Renal pelvis (tissue), 12 donors: ENCODE results near the gene PLAC1. TPM values are rescaled to one million over a fixed set of nuclear protein-coding genes. Genes with fewer than 3 reads are reported as not detected.

ENCODE experiments used
- DNase-seq: peaks from one replicate; pipeline ENCODE4 v3.0.0-alpha.2; 2013
- long read RNA-seq, 16 experiments: transcript quantifications; one replicate each; lab custom pipeline, GENCODE V29; 2026
- polyA plus RNA-seq, 3 donors: library from polyadenylated mRNA; unstranded; fragments of 120-200 nt; gene quantifications; one replicate each; pipeline ENCODE4 v1.2.1, GENCODE V29; 2013; ENCODE audit not compliant: insufficient read length in 3 of 3

The PLAC1 gene
- polyA plus RNA-seq, result 1 to 10 TPM; 4.6 to 7.0 (median 6.6) TPM
- long read RNA-seq, donor 1, partial matches to known transcripts, result 0 of 7 reads
- long read RNA-seq, donor 1, other reads (novel, unspliced or antisense), result 7 of 7 reads
- long read RNA-seq, donor 2, result 0 reads
- long read RNA-seq, donor 3, result 0 reads
- long read RNA-seq, donor 4, result 0 reads
- long read RNA-seq, donor 5, result 0 reads
- long read RNA-seq, donor 6, partial matches to known transcripts, result 0 of 1 reads
- long read RNA-seq, donor 6, other reads (novel, unspliced or antisense), result 0 of 1 reads
- long read RNA-seq, donor 7, result 0 reads
- long read RNA-seq, donor 8, result 0 reads
- long read RNA-seq, donor 9, partial matches to known transcripts, result 0 of 6 reads
- long read RNA-seq, donor 9, other reads (novel, unspliced or antisense), result 6 of 6 reads
- long read RNA-seq, donor 10, result 0 reads
- long read RNA-seq, donor 11, result 0 reads
- long read RNA-seq, donor 12, result 0 reads
- long read RNA-seq, donor 13, result 0 reads
- long read RNA-seq, donor 14, result 0 reads
- long read RNA-seq, donor 15, partial matches to known transcripts, result 0 of 7 reads
- long read RNA-seq, donor 15, other reads (novel, unspliced or antisense), result 7 of 7 reads
- long read RNA-seq, donor 16, partial matches to known transcripts, result 0 of 5 reads
- long read RNA-seq, donor 16, other reads (novel, unspliced or antisense), result 5 of 5 reads

- DNase-seq, result no peak
Measured at GRCh38 chrX:134658002-134658759, at the start of gene PLAC1. TSS of gene PLAC1 (minus strand) at chrX:134658471. CDS start at chrX:134566682, 91,789 bp downstream.

GRCh38 chrX:134706138-134706537 lies 47.9 kb upstream of the PLAC1 start:
- no peak for DNase-seq

- no peak for DNase-seq
Measured at GRCh38 chrX:134695999-134696398, 37.7 kb upstream of the PLAC1 start.

GRCh38 chrX:134694333-134695322 lies 36.4 kb upstream of the PLAC1 start:
- DNase-seq, result no peak

GRCh38 chrX:134693644-134694043 lies 35.4 kb upstream of the PLAC1 start:
- no peak for DNase-seq

GRCh38 chrX:134692990-134693389 lies 34.7 kb upstream of the PLAC1 start:
- DNase-seq, result no peak

GRCh38 chrX:134692233-134692632 lies 34.0 kb upstream of the PLAC1 start:
- DNase-seq, result no peak

GRCh38 chrX:134691453-134691852 lies 33.2 kb upstream of the PLAC1 start:
- no peak for DNase-seq

GRCh38 chrX:134688839-134689238 lies 30.6 kb upstream of the PLAC1 start:
- no peak for DNase-seq

- no peak for DNase-seq
Measured at GRCh38 chrX:134688031-134688823, 30.0 kb upstream of the PLAC1 start.

GRCh38 chrX:134685668-134686067 lies 27.4 kb upstream of the PLAC1 start:
- DNase-seq, result no peak

GRCh38 chrX:134684956-134685355 lies 26.7 kb upstream of the PLAC1 start:
- no peak for DNase-seq

GRCh38 chrX:134683351-134684005 lies 25.2 kb upstream of the PLAC1 start:
- DNase-seq, result no peak

- DNase-seq, result no peak
Measured at GRCh38 chrX:134682081-134682480, 23.8 kb upstream of the PLAC1 start.

- DNase-seq, result no peak
Measured at GRCh38 chrX:134679644-134680043, 21.4 kb upstream of the PLAC1 start.

- no peak for DNase-seq
Measured at GRCh38 chrX:134679221-134679620, 20.9 kb upstream of the PLAC1 start.

GRCh38 chrX:134677332-134677731 lies 19.1 kb upstream of the PLAC1 start:
- DNase-seq, result no peak

- no peak for DNase-seq
Measured at GRCh38 chrX:134676436-134676835, 18.2 kb upstream of the PLAC1 start.

- no peak for DNase-seq
Measured at GRCh38 chrX:134673123-134673522, 14.9 kb upstream of the PLAC1 start.

GRCh38 chrX:134672101-134672500 lies 13.8 kb upstream of the PLAC1 start:
- no peak for DNase-seq
